ENCODE data around the gene GPRIN2.
"Not testable (repeated sequence)": the region's sequence is repeated elsewhere in the genome, so short reads cannot be mapped to it uniquely, and the experiment has no call there.

The GPRIN2 gene

GRCh38 chr10:46534828-46535524, 21.5 kb downstream of the GPRIN2 start:
- no peak for TF ChIP-seq CTCF (IDR thresholded peaks at IDR 0.05; ENCODE audit: borderline replicate concordance, insufficient read depth, low read depth, low read length)
- H3K4me3 ChIP-seq (ENCODE audit: low read depth, low read length), result no peak overlapping the region

GRCh38 chr10:46532256-46532655, 24.2 kb downstream of the GPRIN2 start:
- H3K4me3 ChIP-seq (ENCODE audit: low read depth, low read length), result not testable (repeated sequence)

GRCh38 chr10:46530249-46531186, 25.9 kb downstream of the GPRIN2 start:
- no peak for TF ChIP-seq CTCF (IDR thresholded peaks at IDR 0.05; ENCODE audit: borderline replicate concordance, insufficient read depth, low read depth, low read length)
- no peak overlapping the region for H3K4me3 ChIP-seq (ENCODE audit: low read depth, low read length)

GRCh38 chr10:46529742-46530141, 26.7 kb downstream of the GPRIN2 start:
- not testable (repeated sequence) for H3K4me3 ChIP-seq (ENCODE audit: low read depth, low read length)

- TF ChIP-seq CTCF (IDR thresholded peaks at IDR 0.05; ENCODE audit: borderline replicate concordance, insufficient read depth, low read depth, low read length), result no peak
- H3K4me3 ChIP-seq (ENCODE audit: low read depth, low read length), result no peak overlapping the region
These were observed 27.5 kb downstream of the GPRIN2 start for GRCh38 chr10:46528675-46529615.

- no peak for TF ChIP-seq CTCF (IDR thresholded peaks at IDR 0.05; ENCODE audit: borderline replicate concordance, insufficient read depth, low read depth, low read length)
- no peak overlapping the region for H3K4me3 ChIP-seq (ENCODE audit: low read depth, low read length)
These were observed 28.2 kb downstream of the GPRIN2 start for GRCh38 chr10:46528171-46528671.

GRCh38 chr10:46527241-46527811, 29.1 kb downstream of the GPRIN2 start:
- no peak overlapping the region for H3K4me3 ChIP-seq (ENCODE audit: low read depth, low read length)

More at GRCh38 chr10:46527241-46527811, 29.1 kb downstream of the GPRIN2 start:
- no peak for TF ChIP-seq CTCF (IDR thresholded peaks at IDR 0.05; ENCODE audit: borderline replicate concordance, insufficient read depth, low read depth, low read length)

Data from GM12875 (cell line).